Neural cell (in vitro differentiated cells): ENCODE results near the gene DSCAM. TPM values are rescaled to one million over a fixed set of nuclear protein-coding genes. Genes with fewer than 3 reads are reported as not detected.

Source experiments
- H2AFZ ChIP-seq: fragments of 200-600, 300-800 bp; sonication (generic), shearing (Covaris generic); 2 replicates; pipeline ENCODE4 v1.6.0; 2014; ENCODE audit warnings: low read depth, mild to moderate bottlenecking, antibody characterized with exemption, low read length, moderate library complexity
- H3F3A ChIP-seq: fragments of 200-600 bp; shearing (Covaris generic); 2 replicates; pipeline ENCODE4 v1.6.1; 2016; ENCODE audit warnings: mild to moderate bottlenecking, moderate library complexity, mixed read lengths, antibody characterized with exemption, low read length; ENCODE audit not compliant: insufficient read depth, poor library complexity, severe bottlenecking
- H3K27ac ChIP-seq: fragments of 200-600, 300-800 bp; sonication (generic), shearing (Covaris generic); 2 replicates; pipeline ENCODE4 v1.5.1; 2014; ENCODE audit warnings: mild to moderate bottlenecking, low read length, moderate library complexity
- H3K27me3 ChIP-seq: fragments of 300-800, 200-600 bp; sonication (generic), shearing (Covaris generic); 2 replicates; pipeline ENCODE4 v1.6.0; 2014; ENCODE audit warnings: mild to moderate bottlenecking, low read depth, low read length, moderate library complexity; ENCODE audit not compliant: insufficient read depth
- H3K36me3 ChIP-seq: fragments of 300-800, 200-600 bp; sonication (generic), shearing (Covaris generic); 2 replicates; pipeline ENCODE4 v1.5.1; 2014; ENCODE audit warnings: mild to moderate bottlenecking, antibody characterized with exemption, low read length, moderate library complexity; ENCODE audit not compliant: insufficient read depth
- H3K4me2 ChIP-seq: fragments of 300-800, 200-600 bp; sonication (generic), shearing (Covaris generic); 2 replicates; pipeline ENCODE4 v1.6.0; 2014; ENCODE audit warnings: mild to moderate bottlenecking, low read length
- H3K4me3 ChIP-seq: fragments of 300-800, 200-600 bp; sonication (generic), shearing (Covaris generic); 2 replicates; pipeline ENCODE4 v1.5.1; 2014; ENCODE audit warnings: mild to moderate bottlenecking, low read length, moderate library complexity
- H3K79me2 ChIP-seq: fragments of 200-600 bp; shearing (Covaris generic); replicated peaks from 2 replicates; pipeline ENCODE4 v1.6.0; 2014; ENCODE audit warnings: mild to moderate bottlenecking, low read length, moderate library complexity; ENCODE audit not compliant: insufficient read depth
- H3K9ac ChIP-seq: fragments of 300-800, 200-600 bp; sonication (generic), shearing (Covaris generic); 2 replicates; pipeline ENCODE4 v1.6.1; 2016; ENCODE audit warnings: mild to moderate bottlenecking, low read length, mixed read lengths
- H3K9me2 ChIP-seq: fragments of 200-600 bp; shearing (Covaris generic); 2 replicates; pipeline ENCODE4 v1.6.1; 2016; ENCODE audit warnings: mild to moderate bottlenecking, low read length, mixed read lengths; ENCODE audit not compliant: insufficient read depth
- H3K9me3 ChIP-seq: fragments of 200-600, 300-800 bp; sonication (generic), shearing (Covaris generic); 2 replicates; pipeline ENCODE4 v1.6.1; 2016; ENCODE audit warnings: mild to moderate bottlenecking, mixed run types, low read length, moderate library complexity, mixed read lengths
- H4K20me1 ChIP-seq: fragments of 200-600 bp; shearing (Covaris generic); 2 replicates; pipeline ENCODE4 v1.6.1; 2016; ENCODE audit warnings: mild to moderate bottlenecking, mixed run types; ENCODE audit not compliant: insufficient read depth
- CTCF ChIP-seq: fragments of 450-650 bp; IDR thresholded peaks from 2 replicates; pipeline ENCODE4 v1.5.1; 2014; ENCODE audit warnings: antibody characterized with exemption, mild to moderate bottlenecking, moderate library complexity; ENCODE audit not compliant: poor library complexity, severe bottlenecking
- EP300 ChIP-seq: fragments of 450-650 bp; conservative IDR thresholded peaks from 2 replicates; pipeline ENCODE4 v1.6.1; 2014; ENCODE audit warnings: antibody characterized with exemption, mild to moderate bottlenecking, moderate library complexity; ENCODE audit not compliant: poor library complexity, severe bottlenecking
- EZH2 ChIP-seq: fragments of 200-600, 300-800 bp; shearing (Covaris generic), sonication (generic); IDR thresholded peaks from 2 replicates; pipeline ENCODE4 v1.6.1; 2014; ENCODE audit warnings: antibody characterized with exemption, low read length, borderline replicate concordance, mild to moderate bottlenecking; ENCODE audit not compliant: insufficient read depth, poor library complexity, severe bottlenecking
- MXI1 ChIP-seq: fragments of 450-650 bp; conservative IDR thresholded peaks from 2 replicates; pipeline ENCODE4 v1.6.1; 2014; ENCODE audit warnings: antibody characterized with exemption, mild to moderate bottlenecking; ENCODE audit not compliant: poor library complexity, severe bottlenecking
- POLR2AphosphoS5 ChIP-seq: IDR thresholded peaks from 2 replicates; pipeline ENCODE4 v1.6.1; 2012
- RAD21 ChIP-seq: fragments of 450-650 bp; conservative IDR thresholded peaks from 2 replicates; pipeline ENCODE4 v1.6.1; 2014; ENCODE audit warnings: antibody characterized with exemption, mild to moderate bottlenecking, moderate library complexity
- SMC3 ChIP-seq: fragments of 450-650 bp; conservative IDR thresholded peaks from 2 replicates; pipeline ENCODE4 v1.6.1; 2014; ENCODE audit warnings: antibody characterized with exemption, mild to moderate bottlenecking, moderate library complexity; ENCODE audit not compliant: poor library complexity
- TAF1 ChIP-seq: IDR thresholded peaks from 2 replicates; pipeline ENCODE4 v1.6.1; 2012; ENCODE audit warnings: low read depth
- polyA plus RNA-seq: library from polyadenylated mRNA; depleted of rRNA; stranded (reverse); fragments of >200 nt; gene quantifications from 2 replicates; pipeline ENCODE4 v1.2.3, GENCODE V29; 2014
- small RNA-seq, 3 experiments: library from RNA; depleted of rRNA; stranded (forward); fragments of <200 nt; gene quantifications; one replicate each; pipeline ENCODE3, GENCODE V24; 2012
- TF ChIP-seq, protein P1 (sequence below): IDR thresholded peaks from 2 replicates; pipeline ENCODE4 v1.6.1; 2012; ENCODE audit warnings: borderline replicate concordance

DSCAM gene
- polyA plus RNA-seq, 1 donor from 2014 or later: 5.3 TPM

DNA sequence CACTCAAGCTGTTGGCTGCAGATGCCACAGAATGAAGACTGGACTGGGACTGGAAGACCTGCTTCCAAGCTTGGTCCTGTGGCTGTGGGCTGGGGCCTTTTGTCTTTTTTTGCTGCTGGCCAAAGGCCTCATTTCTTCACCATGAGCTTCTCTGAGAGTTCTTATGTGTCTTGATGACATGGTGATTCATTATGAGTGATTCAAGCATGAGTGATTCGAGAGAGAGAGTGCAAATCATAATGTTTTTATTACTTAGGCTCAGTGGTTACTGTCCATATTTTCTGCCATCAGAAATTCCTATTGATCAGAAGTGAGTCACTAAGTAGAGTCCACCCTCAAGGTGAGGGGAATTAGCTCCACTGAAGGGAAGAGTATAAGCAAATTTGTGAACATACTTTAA lies 885.7 kb downstream of the DSCAM start:
- Histone ChIP-seq H3K27me3 (no peaks in the 10 kb centered on the region), H3F3A (no peaks in the 10 kb centered on the region), H3K9ac (no peak overlapping the region), H3K36me3 (no peaks in the 10 kb centered on the region), H3K9me2 (no peaks in the 10 kb centered on the region), H3K27ac (no peak overlapping the region), H3K4me3 (no peak overlapping the region), H3K9me3 (no peaks in the 10 kb centered on the region), H2AFZ (no peak overlapping the region), H3K79me2 (no peaks in the 10 kb centered on the region), H4K20me1 (no peaks in the 10 kb centered on the region), H3K4me2 (no peak overlapping the region)
- no peak for TF ChIP-seq RAD21
- no peak for TF ChIP-seq MXI1
- TF ChIP-seq EZH2: no peak
- TF ChIP-seq, protein P1, sequence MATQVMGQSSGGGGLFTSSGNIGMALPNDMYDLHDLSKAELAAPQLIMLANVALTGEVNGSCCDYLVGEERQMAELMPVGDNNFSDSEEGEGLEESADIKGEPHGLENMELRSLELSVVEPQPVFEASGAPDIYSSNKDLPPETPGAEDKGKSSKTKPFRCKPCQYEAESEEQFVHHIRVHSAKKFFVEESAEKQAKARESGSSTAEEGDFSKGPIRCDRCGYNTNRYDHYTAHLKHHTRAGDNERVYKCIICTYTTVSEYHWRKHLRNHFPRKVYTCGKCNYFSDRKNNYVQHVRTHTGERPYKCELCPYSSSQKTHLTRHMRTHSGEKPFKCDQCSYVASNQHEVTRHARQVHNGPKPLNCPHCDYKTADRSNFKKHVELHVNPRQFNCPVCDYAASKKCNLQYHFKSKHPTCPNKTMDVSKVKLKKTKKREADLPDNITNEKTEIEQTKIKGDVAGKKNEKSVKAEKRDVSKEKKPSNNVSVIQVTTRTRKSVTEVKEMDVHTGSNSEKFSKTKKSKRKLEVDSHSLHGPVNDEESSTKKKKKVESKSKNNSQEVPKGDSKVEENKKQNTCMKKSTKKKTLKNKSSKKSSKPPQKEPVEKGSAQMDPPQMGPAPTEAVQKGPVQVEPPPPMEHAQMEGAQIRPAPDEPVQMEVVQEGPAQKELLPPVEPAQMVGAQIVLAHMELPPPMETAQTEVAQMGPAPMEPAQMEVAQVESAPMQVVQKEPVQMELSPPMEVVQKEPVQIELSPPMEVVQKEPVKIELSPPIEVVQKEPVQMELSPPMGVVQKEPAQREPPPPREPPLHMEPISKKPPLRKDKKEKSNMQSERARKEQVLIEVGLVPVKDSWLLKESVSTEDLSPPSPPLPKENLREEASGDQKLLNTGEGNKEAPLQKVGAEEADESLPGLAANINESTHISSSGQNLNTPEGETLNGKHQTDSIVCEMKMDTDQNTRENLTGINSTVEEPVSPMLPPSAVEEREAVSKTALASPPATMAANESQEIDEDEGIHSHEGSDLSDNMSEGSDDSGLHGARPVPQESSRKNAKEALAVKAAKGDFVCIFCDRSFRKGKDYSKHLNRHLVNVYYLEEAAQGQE: no peak
- TF ChIP-seq SMC3: no peak
- TF ChIP-seq TAF1: no peak
- no peak for TF ChIP-seq CTCF
- no peak for TF ChIP-seq EP300
- no peak for TF ChIP-seq POLR2AphosphoS5

Small RNA genes lying within 50 kb of the gene (small RNA-seq; reads per million reads assigned to genes)
- gene MIR4760 (0.08 to 1.1 (median 0.87) reads per million in 3 experiments), gene RF00432 (0 reads per million in 3 experiments)
